Effector memory CD8-positive, alpha-beta T cell (primary cell): ENCODE results near the gene OPN3.
A peak's percentile ranks its signal among the peaks of the same experiment; 100 is the strongest.

Experiments used
- ATAC-seq: fragments of 150-1000 bp; cut with Tn5 transposase; replicated peaks from 2 replicates; pipeline ENCODE4 v1.10.0; 2021; ENCODE audit warnings: mild to moderate bottlenecking, moderate library complexity
- DNase-seq, 3 experiments: peaks; one replicate each; pipeline ENCODE4 v3.0.0; 2021
- H3K27ac Mint-ChIP-seq, 2 donors: one replicate each; pipeline ENCODE4 v1.8.0; 2022; ENCODE audit warnings: mild to moderate bottlenecking in 2 of 2, mixed read lengths in 2 of 2, moderate library complexity in 2 of 2
- H3K27me3 Mint-ChIP-seq, 2 donors: one replicate each; pipeline ENCODE4 v1.8.0; 2022; ENCODE audit warnings: mixed read lengths in 2 of 2
- H3K36me3 Mint-ChIP-seq: one replicate; pipeline ENCODE4 v1.8.0; 2022; ENCODE audit warnings: mild to moderate bottlenecking, moderate library complexity, mixed read lengths; ENCODE audit not compliant: insufficient read depth
- H3K4me1 Mint-ChIP-seq, 2 donors: one replicate each; pipeline ENCODE4 v1.8.0; 2022; ENCODE audit warnings: low read depth in 2 of 2, mixed read lengths in 2 of 2
- H3K4me3 Mint-ChIP-seq, 2 donors: one replicate each; pipeline ENCODE4 v1.8.0; 2022; ENCODE audit warnings: mild to moderate bottlenecking in 2 of 2, mixed read lengths in 2 of 2, moderate library complexity in 2 of 2
- H3K9me3 Mint-ChIP-seq, 2 donors: one replicate each; pipeline ENCODE4 v1.8.0; 2022; ENCODE audit warnings: mixed read lengths in 2 of 2

The OPN3 gene

GRCh38 chr1:241582921-241583321, 57.2 kb downstream of the OPN3 start:
- H3K27me3 Mint-ChIP-seq: peaks cover 23 to 43% of the 10 kb centered on the region in 2 donors
- DNase-seq: no peak
- no peaks in the 10 kb centered on the region for H3K4me1 Mint-ChIP-seq
- no peak overlapping the region for H3K27ac Mint-ChIP-seq
- no peak overlapping the region for H3K4me3 Mint-ChIP-seq
- no peak for ATAC-seq
- H3K9me3 Mint-ChIP-seq: no peaks in the 10 kb centered on the region
- H3K36me3 Mint-ChIP-seq: peaks cover 4% of the 10 kb centered on the region

- Mint-ChIP-seq H3K27me3 (peaks cover 55 to 77% of the 10 kb centered on the region in 2 donors), H3K9me3 (peaks cover 0 to 2% of the 10 kb centered on the region in 2 donors), H3K27ac (no peak overlapping the region), H3K4me1 (no peaks in the 10 kb centered on the region), H3K4me3 (no peak overlapping the region), H3K36me3 (peaks cover 4% of the 10 kb centered on the region)
- ATAC-seq (no peak), DNase-seq (no peak)
These were observed 60.7 kb downstream of the OPN3 start for GRCh38 chr1:241579434-241579833.

GRCh38 chr1:241574154-241574553, 66.0 kb downstream of the OPN3 start:
- Mint-ChIP-seq H3K4me3 (no peak overlapping the region), H3K27ac (no peak overlapping the region), H3K36me3 (peaks cover 4% of the 10 kb centered on the region), H3K9me3 (peaks cover 0 to 2% of the 10 kb centered on the region in 2 donors), H3K27me3 (peaks cover 68 to 71% of the 10 kb centered on the region in 2 donors), H3K4me1 (no peaks in the 10 kb centered on the region)
- DNase-seq: no peak
- ATAC-seq: no peak

- Mint-ChIP-seq H3K27me3 (peaks cover 28 to 40% of the 10 kb centered on the region in 2 donors), H3K27ac (no peak overlapping the region), H3K9me3 (no peaks in the 10 kb centered on the region), H3K4me1 (no peaks in the 10 kb centered on the region), H3K4me3 (no peak overlapping the region), H3K36me3 (no peaks in the 10 kb centered on the region)
- DNase-seq (no peak), ATAC-seq (no peak)
These were observed 70.3 kb downstream of the OPN3 start for GRCh38 chr1:241569848-241570247.

GRCh38 chr1:241560849-241561187, 79.4 kb downstream of the OPN3 start:
- no peak overlapping the region for H3K4me3 Mint-ChIP-seq
- H3K36me3 Mint-ChIP-seq: no peaks in the 10 kb centered on the region
- ATAC-seq: no peak
- H3K27me3 Mint-ChIP-seq: peaks cover 9 to 22% of the 10 kb centered on the region in 2 donors
- no peaks in the 10 kb centered on the region for H3K9me3 Mint-ChIP-seq
- no peak overlapping the region for H3K27ac Mint-ChIP-seq
- DNase-seq: no peak
- H3K4me1 Mint-ChIP-seq: no peaks in the 10 kb centered on the region

GRCh38 chr1:241560146-241560848, 79.9 kb downstream of the OPN3 start:
- Mint-ChIP-seq H3K4me3 (no peak overlapping the region), H3K27ac (no peak overlapping the region), H3K36me3 (no peaks in the 10 kb centered on the region), H3K4me1 (no peaks in the 10 kb centered on the region), H3K9me3 (no peaks in the 10 kb centered on the region), H3K27me3 (peaks cover 13 to 26% of the 10 kb centered on the region in 2 donors)
- DNase-seq: no peak
- no peak for ATAC-seq

GRCh38 chr1:241557551-241558193, 82.5 kb downstream of the OPN3 start:
- Mint-ChIP-seq H3K36me3 (no peaks in the 10 kb centered on the region), H3K9me3 (no peaks in the 10 kb centered on the region), H3K27me3 (peaks cover 13 to 29% of the 10 kb centered on the region in 2 donors), H3K27ac (no peak overlapping the region), H3K4me3 (no peak overlapping the region), H3K4me1 (no peaks in the 10 kb centered on the region)
- no peak for ATAC-seq
- DNase-seq: no peak

- peaks cover under 1% of the 10 kb centered on the region in 2 donors for H3K4me1 Mint-ChIP-seq
- no peaks in the 10 kb centered on the region for H3K9me3 Mint-ChIP-seq
- ATAC-seq (no peak), DNase-seq (no peak)
- no peak overlapping the region for H3K27ac Mint-ChIP-seq
- H3K36me3 Mint-ChIP-seq: peaks cover 1% of the 10 kb centered on the region
- peaks cover 7 to 26% of the 10 kb centered on the region in 2 donors for H3K27me3 Mint-ChIP-seq
- H3K4me3 Mint-ChIP-seq: no peak overlapping the region
These were observed 83.1 kb downstream of the OPN3 start for GRCh38 chr1:241557031-241557430.

- DNase-seq (no peak), ATAC-seq (no peak)
- H3K36me3 Mint-ChIP-seq: peaks cover 4% of the 10 kb centered on the region
- peaks cover 7 to 16% of the 10 kb centered on the region in 2 donors for H3K27me3 Mint-ChIP-seq
- peaks cover 3 to 5% of the 10 kb centered on the region in 2 donors for H3K4me1 Mint-ChIP-seq
- no peaks in the 10 kb centered on the region for H3K9me3 Mint-ChIP-seq
- H3K4me3 Mint-ChIP-seq: no peak overlapping the region
- H3K27ac Mint-ChIP-seq: no peak overlapping the region
These were observed 84.6 kb downstream of the OPN3 start for GRCh38 chr1:241555526-241555925.

GRCh38 chr1:241553886-241554592, 86.1 kb downstream of the OPN3 start:
- no peak for DNase-seq
- peaks cover 4% of the 10 kb centered on the region for H3K36me3 Mint-ChIP-seq
- no peak overlapping the region for H3K27ac Mint-ChIP-seq
- H3K4me1 Mint-ChIP-seq: peaks cover 3 to 5% of the 10 kb centered on the region in 2 donors
- ATAC-seq: no peak
- peaks cover 7 to 16% of the 10 kb centered on the region in 2 donors for H3K27me3 Mint-ChIP-seq
- no peak overlapping the region for H3K4me3 Mint-ChIP-seq
- no peaks in the 10 kb centered on the region for H3K9me3 Mint-ChIP-seq

GRCh38 chr1:241551759-241552638, 88.2 kb downstream of the OPN3 start:
- H3K36me3 Mint-ChIP-seq: peaks cover 4% of the 10 kb centered on the region
- ATAC-seq (peak; percentile 73), DNase-seq (peak in 1 of 3 experiments; percentile 9)
- no peaks in the 10 kb centered on the region for H3K9me3 Mint-ChIP-seq
- peak overlapping the region; percentile 11 to 55 for H3K27ac Mint-ChIP-seq
- peak overlapping the region; percentile 48 to 68 for H3K4me3 Mint-ChIP-seq
- peaks cover 3 to 5% of the 10 kb centered on the region in 2 donors for H3K4me1 Mint-ChIP-seq
- peaks cover 7 to 15% of the 10 kb centered on the region in 2 donors for H3K27me3 Mint-ChIP-seq

GRCh38 chr1:241550318-241550717, 89.9 kb downstream of the OPN3 start:
- DNase-seq (no peak), ATAC-seq (no peak)
- Mint-ChIP-seq H3K4me3 (no peak overlapping the region), H3K27ac (no peak overlapping the region), H3K27me3 (peaks cover 8 to 19% of the 10 kb centered on the region in 2 donors), H3K4me1 (peaks cover 3 to 5% of the 10 kb centered on the region in 2 donors), H3K36me3 (peaks cover 4% of the 10 kb centered on the region), H3K9me3 (no peaks in the 10 kb centered on the region)

- H3K9me3 Mint-ChIP-seq: no peaks in the 10 kb centered on the region
- H3K36me3 Mint-ChIP-seq: peaks cover 4% of the 10 kb centered on the region
- peaks cover 10 to 32% of the 10 kb centered on the region in 2 donors for H3K27me3 Mint-ChIP-seq
- H3K4me3 Mint-ChIP-seq: no peak overlapping the region
- no peak for DNase-seq
- no peak for ATAC-seq
- no peak overlapping the region for H3K27ac Mint-ChIP-seq
- peaks cover 3 to 5% of the 10 kb centered on the region in 2 donors for H3K4me1 Mint-ChIP-seq
These were observed 92.2 kb downstream of the OPN3 start for GRCh38 chr1:241548008-241548407.
